Dermis microvascular lymphatic vessel endothelial cell (primary cell): ENCODE measurements around the gene CROCC. TPM values are rescaled to one million over a fixed set of nuclear protein-coding genes. Genes with fewer than 3 reads are reported as not detected.

ENCODE experiments used
- DNase-seq, 2 donors: peaks; one replicate each; pipeline versions ENCODE4 v3.0.0 to v3.0.0-alpha.2; 2010; ENCODE audit warnings: low read depth in 2 of 2
- total RNA-seq: library from RNA; depleted of rRNA; stranded (reverse); fragments of >200 nt; gene quantifications from 2 replicates; pipeline ENCODE4 v1.2.1, GENCODE V29; 2014

Gene CROCC
- total RNA-seq, 1 donor from 2014 or later: 11.4 TPM

- no peak for DNase-seq
Observed at GRCh38 chr1:17008208-17008855, 86.6 kb downstream of the CROCC start.

GRCh38 chr1:17009706-17010105 lies 88.0 kb downstream of the CROCC start:
- DNase-seq: peak in 1 of 2 donors; percentile 18

- DNase-seq: no peak
Observed at GRCh38 chr1:17011092-17011438, 89.3 kb downstream of the CROCC start.

DNA sequence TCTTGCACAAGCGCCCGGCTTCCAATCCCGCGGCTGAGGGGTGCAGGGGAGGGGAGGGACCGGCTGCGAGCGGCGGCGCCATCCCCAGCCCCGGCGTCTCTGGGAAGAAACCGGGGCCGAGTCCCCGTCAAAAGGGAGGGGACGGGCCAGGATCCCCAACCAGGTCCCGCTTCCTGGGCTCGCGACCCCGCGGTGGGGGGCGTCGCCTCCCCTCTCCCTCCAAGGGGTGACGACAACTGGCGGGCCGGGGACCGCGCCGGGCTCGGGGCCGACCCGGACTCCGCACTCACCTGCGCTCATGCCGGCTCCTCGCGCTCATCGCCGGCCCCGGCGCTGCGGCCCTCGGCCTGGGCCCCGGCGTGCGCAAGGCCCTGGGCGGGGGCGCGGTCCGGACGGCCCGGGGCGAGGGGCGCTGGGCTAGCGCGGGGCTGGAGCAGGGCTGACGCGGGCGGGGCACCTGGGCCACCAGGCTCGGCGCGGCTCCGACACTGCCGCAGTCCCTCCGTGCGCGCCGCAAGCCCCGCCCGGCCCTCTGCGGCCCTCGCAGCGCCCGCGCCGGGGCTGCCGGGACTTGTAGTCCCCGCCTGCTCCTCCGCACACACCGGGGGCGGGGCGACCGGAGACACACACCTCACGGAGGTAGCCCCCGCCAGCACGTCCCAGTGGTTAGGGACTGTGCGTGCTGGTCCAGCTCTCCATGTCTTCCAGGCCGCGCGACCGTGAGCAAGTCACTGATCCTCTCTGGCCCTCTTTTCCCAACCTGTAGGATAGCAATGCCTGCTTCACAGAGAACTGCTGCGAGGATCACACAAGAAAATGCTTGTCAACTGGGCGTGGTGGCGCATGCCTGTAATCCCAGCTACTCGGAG lies 89.9 kb downstream of the CROCC start, which contains the start of gene ATP13A2:
ATP13A2 (minus strand) TSS at position 490 of the 869 bp plus-strand sequence; CDS start at position 300, 190 bp downstream.
- peak; percentile 36 to 80 for DNase-seq

- no peak for DNase-seq
Observed at GRCh38 chr1:17012775-17013490, 91.2 kb downstream of the CROCC start.

DNA sequence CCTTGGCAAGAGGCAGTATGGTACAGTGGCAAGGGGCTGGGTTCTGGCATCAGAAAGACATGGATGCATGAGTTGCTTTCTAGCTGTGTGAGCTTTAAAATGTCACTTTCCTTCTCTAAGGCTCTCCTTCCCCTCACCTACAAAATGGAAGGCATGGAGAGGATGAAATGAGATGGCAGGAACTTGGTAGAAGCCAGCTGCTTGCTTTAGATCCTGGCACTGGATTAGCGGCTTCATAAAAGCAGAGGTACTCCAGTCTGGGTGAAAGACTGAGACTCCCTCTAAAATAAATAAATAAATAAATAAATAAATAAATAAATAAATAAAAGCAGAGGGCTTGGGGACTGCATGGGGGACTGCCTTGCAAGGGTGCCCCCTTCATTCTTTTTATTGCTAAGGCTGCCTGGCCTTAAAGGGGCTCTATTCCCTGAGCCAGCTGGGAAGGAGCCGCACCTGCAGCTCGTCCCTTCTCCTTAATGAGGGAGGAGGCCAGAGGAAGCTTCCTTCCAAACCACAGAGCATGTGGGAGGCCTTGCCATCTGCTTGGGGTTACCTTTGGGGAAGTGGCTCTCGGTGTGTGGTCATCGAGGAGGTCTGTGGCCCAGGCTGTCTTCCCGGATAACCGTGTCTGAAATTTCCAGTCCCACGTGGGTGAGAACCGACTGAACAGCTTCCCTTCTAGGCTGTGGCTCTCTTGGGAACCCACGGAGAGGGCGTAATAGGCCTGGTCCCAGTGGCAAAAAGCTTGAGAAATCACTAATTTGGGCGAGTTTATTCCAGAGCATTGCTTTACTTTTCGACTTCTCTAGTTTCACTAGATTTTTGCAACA lies 92.0 kb downstream of the CROCC start:
- no peak for DNase-seq

DNA sequence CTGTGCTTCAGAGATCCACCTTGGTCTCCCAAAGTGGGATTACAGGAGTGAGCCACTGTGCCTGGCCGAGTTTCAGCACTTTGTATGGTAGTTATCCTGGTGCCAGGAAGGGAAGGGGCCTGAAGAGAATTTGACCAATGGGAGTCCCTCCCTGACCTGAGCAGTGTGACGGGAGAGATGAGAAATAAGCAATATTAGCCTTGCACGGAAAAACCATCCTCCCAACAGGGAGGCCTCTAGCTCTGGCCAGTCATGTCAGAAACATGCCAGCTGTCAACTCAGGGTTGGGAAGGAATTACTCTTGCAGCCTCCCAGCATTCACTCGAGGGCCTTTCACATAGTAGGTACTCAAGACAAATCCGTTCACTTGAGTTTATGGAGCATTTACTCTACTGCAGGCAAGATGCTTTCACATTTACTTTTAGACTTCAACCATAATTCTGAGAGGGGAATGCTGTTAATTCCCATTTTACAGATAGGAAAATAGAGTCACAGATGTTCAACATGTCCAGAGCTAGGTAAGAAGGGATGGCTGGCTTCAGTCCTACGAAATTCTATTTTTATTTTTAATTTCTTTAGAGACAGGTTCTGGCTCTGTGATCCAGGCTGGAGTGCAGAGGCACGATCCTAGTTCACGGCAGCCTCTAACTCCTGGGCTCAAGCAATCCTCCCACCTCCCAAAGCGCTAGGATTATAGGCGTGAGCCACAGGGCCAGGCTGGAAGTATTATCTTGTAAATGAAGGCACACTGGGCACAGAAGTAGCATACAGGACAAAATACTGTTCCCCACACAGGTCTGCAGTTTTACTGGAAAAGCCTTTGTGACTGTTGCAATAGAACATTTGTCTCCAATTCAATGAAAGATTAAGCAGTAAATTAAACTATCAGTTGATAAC lies 93.2 kb downstream of the CROCC start:
- DNase-seq: no peak

- peak in 1 of 2 donors; percentile 84 for DNase-seq
Observed at GRCh38 chr1:17016317-17016661, 94.6 kb downstream of the CROCC start.

DNA sequence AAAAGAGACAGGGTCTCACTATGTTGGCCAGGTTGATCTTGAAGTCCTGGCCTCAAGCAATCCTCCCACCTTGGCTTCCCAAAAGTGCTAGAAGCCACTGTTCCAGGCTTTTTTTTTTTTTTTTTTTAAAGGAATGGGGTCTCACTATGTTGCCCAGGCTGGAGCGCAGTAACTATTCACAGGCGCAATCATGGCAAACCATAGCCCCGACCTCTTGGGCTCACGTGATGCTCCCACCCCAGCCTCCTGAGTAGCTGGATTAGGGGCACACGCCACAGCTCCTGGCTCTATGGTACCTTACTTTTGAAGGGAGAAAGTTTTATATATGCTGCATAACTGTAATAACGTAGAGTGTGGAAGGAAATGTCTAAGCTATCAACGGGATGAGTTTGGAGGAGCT lies 95.7 kb downstream of the CROCC start:
- DNase-seq: no peak

GRCh38 chr1:17018849-17019248 lies 97.1 kb downstream of the CROCC start:
- no peak for DNase-seq

GRCh38 chr1:17020502-17020901 lies 98.8 kb downstream of the CROCC start:
- no peak for DNase-seq

- no peak for DNase-seq
Observed at GRCh38 chr1:17021896-17022295, 100.2 kb downstream of the CROCC start.

Other genes starting within 250 kb of the CROCC start
- under 0.01 TPM in 2 replicates for gene RNU1-4, start 181.4 kb upstream of the CROCC start, total RNA-seq
- under 0.01 TPM in 2 replicates for gene RNU1-2, start 26.0 kb upstream of the CROCC start, total RNA-seq
- 8.9 and 55.3 TPM in 2 replicates for gene MFAP2, start 58.7 kb downstream of the CROCC start, total RNA-seq
- 25.0 and 55.6 TPM in 2 replicates for gene ATP13A2, start 90.0 kb downstream of the CROCC start, total RNA-seq
- gene SDHB, start 132.1 kb downstream of the CROCC start, total RNA-seq: 134 and 143 TPM in 2 replicates
- under 0.01 TPM in 2 replicates for gene PADI2, start 197.5 kb downstream of the CROCC start, total RNA-seq